Measurements from ENCODE around the gene HDDC2.

DNA sequence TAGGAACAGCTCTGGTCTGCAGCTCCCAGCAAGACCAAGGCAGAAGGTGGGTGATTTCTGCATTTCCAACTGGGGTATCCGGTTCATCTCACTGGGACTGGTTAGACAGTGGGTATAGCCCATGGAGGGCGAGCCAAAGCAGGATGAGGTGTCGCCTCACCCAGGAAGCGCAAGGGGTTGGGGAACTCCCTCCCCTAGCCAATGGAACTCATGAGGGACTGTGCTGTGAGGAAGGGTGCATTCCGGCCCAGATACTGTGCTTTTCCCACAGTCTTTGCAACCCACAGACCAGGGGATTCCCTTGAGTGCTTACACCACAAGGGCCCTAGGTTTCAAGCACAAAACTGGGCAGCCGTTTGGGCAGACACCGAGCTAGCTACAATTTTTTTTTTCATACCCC, 21.8 kb downstream of the HDDC2 start:
- TF ChIP-seq ZZZ3 (IDR thresholded peaks at IDR 0.05) (no peak), ZFP36 (IDR thresholded peaks at IDR 0.05; ENCODE audit: low read depth, low read length, partially characterized antibody) (no peak), YY1 (IDR thresholded peaks at IDR 0.05; ENCODE audit: borderline replicate concordance in 1 of 3, control insufficient read depth in 1 of 3, extremely low read depth in 1 of 3, insufficient read depth in 3 of 3, insufficient read length in 1 of 3, insufficient replicate concordance in 2 of 3, low read depth in 1 of 3, low read length in 2 of 3) (no peak), EP400 (IDR thresholded peaks at IDR 0.05) (no peak), SIN3A (IDR thresholded peaks at IDR 0.05; ENCODE audit: borderline replicate concordance in 2 of 2, control insufficient read depth in 1 of 2, low read depth in 2 of 2, low read length in 2 of 2) (no peak), ZNF224 (CRISPR knock-in tag; IDR thresholded peaks at IDR 0.05) (no peak), OTX1 (CRISPR knock-in tag; IDR thresholded peaks at IDR 0.05) (no peak), ZBTB7A (IDR thresholded peaks at IDR 0.05; ENCODE audit: borderline replicate concordance, control insufficient read depth, low read depth, low read length) (no peak), ZNF121 (CRISPR knock-in tag; conservative IDR thresholded peaks at IDR 0.05) (no peak), EZH2 (IDR thresholded peaks at IDR 0.05; ENCODE audit: borderline replicate concordance, low read depth, low read length) (no peak), ATF7 (IDR thresholded peaks at IDR 0.05) (no peak)
- TF ChIP-seq, protein P1, sequence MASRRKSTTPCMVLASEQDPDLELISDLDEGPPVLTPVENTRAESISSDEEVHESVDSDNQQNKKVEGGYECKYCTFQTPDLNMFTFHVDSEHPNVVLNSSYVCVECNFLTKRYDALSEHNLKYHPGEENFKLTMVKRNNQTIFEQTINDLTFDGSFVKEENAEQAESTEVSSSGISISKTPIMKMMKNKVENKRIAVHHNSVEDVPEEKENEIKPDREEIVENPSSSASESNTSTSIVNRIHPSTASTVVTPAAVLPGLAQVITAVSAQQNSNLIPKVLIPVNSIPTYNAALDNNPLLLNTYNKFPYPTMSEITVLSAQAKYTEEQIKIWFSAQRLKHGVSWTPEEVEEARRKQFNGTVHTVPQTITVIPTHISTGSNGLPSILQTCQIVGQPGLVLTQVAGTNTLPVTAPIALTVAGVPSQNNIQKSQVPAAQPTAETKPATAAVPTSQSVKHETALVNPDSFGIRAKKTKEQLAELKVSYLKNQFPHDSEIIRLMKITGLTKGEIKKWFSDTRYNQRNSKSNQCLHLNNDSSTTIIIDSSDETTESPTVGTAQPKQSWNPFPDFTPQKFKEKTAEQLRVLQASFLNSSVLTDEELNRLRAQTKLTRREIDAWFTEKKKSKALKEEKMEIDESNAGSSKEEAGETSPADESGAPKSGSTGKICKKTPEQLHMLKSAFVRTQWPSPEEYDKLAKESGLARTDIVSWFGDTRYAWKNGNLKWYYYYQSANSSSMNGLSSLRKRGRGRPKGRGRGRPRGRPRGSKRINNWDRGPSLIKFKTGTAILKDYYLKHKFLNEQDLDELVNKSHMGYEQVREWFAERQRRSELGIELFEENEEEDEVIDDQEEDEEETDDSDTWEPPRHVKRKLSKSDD (conservative IDR thresholded peaks at IDR 0.05; ENCODE audit: low read length): no peak
- TF ChIP-seq, protein P2, sequence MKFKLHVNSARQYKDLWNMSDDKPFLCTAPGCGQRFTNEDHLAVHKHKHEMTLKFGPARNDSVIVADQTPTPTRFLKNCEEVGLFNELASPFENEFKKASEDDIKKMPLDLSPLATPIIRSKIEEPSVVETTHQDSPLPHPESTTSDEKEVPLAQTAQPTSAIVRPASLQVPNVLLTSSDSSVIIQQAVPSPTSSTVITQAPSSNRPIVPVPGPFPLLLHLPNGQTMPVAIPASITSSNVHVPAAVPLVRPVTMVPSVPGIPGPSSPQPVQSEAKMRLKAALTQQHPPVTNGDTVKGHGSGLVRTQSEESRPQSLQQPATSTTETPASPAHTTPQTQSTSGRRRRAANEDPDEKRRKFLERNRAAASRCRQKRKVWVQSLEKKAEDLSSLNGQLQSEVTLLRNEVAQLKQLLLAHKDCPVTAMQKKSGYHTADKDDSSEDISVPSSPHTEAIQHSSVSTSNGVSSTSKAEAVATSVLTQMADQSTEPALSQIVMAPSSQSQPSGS (CRISPR knock-in tag; IDR thresholded peaks at IDR 0.05): no peak
